Astrocyte of the cerebellum (primary cell): ENCODE data around the gene OR51B2.

Experiments
- DNase-seq: peaks from one replicate; pipeline ENCODE4 v3.0.0-alpha.2; 2011; ENCODE audit warnings: low read depth
- H3K4me3 ChIP-seq: 2 replicates; pipeline ENCODE4 v1.5.1; 2011; ENCODE audit warnings: mild to moderate bottlenecking, low read depth, low read length, moderate library complexity
- CTCF ChIP-seq: IDR thresholded peaks from 2 replicates; pipeline ENCODE4 v1.5.1; 2012; ENCODE audit warnings: low read length, low read depth, moderate library complexity, mild to moderate bottlenecking; ENCODE audit errors: missing control alignments
- in situ Hi-C: cut with HindIII; loops from 2 replicates; pipeline ENCODE4 v1.10.0; 2017; ENCODE audit warnings: low sequenced_read_pairs

OR51B2 gene

DNA sequence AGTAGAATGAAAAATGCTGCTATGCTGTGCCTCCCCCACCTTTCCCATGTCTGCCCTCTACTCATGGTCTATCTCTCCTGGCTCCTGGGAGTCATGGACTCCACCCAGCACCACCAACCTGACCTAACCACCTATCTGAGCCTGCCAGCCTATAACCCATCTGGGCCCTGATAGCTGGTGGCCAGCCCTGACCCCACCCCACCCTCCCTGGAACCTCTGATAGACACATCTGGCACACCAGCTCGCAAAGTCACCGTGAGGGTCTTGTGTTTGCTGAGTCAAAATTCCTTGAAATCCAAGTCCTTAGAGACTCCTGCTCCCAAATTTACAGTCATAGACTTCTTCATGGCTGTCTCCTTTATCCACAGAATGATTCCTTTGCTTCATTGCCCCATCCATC, 39.5 kb downstream of the OR51B2 start:
- no peak for TF ChIP-seq CTCF
- DNase-seq: no peak
- H3K4me3 ChIP-seq: no peak overlapping the region
- in situ Hi-C loops: no loop called here

DNA sequence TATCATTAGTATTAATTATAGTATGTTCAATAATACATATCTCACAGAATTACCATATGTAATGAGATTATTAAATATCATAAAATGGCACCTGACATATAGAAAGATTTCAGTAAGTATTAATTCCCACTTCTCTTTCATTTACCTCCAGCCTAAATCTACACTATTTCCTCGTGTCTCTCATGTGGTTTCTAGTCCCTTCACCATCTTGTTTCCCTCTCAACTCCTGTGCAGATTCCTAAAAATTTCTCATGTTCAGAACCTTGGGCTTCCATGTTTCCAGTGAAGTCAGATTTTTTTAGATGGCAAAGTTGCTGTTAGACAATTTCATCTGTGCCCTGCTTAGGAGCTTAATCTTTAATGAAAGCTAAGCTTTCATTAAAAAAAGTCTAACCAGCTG, 40.2 kb downstream of the OR51B2 start:
- H3K4me3 ChIP-seq: no peak overlapping the region
- in situ Hi-C loops: no loop called here
- DNase-seq: no peak
- no peak for TF ChIP-seq CTCF

GRCh38 chr11:5283086-5283485, 41.0 kb downstream of the OR51B2 start:
- H3K4me3 ChIP-seq: no peak overlapping the region
- TF ChIP-seq CTCF: no peak
- in situ Hi-C loops: no loop called here
- DNase-seq: no peak

- no peak overlapping the region for H3K4me3 ChIP-seq
- no peak for TF ChIP-seq CTCF
- in situ Hi-C loops: no loop called here
- no peak for DNase-seq
These were observed 41.5 kb downstream of the OR51B2 start for GRCh38 chr11:5282628-5283027.

- no peak overlapping the region for H3K4me3 ChIP-seq
- DNase-seq: no peak
- in situ Hi-C loops: no loop called here
- TF ChIP-seq CTCF: no peak
These were observed 42.5 kb downstream of the OR51B2 start for GRCh38 chr11:5281596-5281995.

DNA sequence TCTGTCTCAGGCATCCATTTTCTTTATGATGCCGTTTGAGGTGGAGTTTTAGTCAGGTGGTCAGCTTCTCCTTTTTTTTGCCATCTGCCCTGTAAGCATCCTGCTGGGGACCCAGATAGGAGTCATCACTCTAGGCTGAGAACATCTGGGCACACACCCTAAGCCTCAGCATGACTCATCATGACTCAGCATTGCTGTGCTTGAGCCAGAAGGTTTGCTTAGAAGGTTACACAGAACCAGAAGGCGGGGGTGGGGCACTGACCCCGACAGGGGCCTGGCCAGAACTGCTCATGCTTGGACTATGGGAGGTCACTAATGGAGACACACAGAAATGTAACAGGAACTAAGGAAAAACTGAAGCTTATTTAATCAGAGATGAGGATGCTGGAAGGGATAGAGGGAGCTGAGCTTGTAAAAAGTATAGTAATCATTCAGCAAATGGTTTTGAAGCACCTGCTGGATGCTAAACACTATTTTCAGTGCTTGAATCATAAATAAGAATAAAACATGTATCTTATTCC, 43.5 kb downstream of the OR51B2 start:
- peak; percentile 96 for DNase-seq
- in situ Hi-C loops: no loop called here
- no peak for TF ChIP-seq CTCF
- H3K4me3 ChIP-seq: no peak overlapping the region

DNA sequence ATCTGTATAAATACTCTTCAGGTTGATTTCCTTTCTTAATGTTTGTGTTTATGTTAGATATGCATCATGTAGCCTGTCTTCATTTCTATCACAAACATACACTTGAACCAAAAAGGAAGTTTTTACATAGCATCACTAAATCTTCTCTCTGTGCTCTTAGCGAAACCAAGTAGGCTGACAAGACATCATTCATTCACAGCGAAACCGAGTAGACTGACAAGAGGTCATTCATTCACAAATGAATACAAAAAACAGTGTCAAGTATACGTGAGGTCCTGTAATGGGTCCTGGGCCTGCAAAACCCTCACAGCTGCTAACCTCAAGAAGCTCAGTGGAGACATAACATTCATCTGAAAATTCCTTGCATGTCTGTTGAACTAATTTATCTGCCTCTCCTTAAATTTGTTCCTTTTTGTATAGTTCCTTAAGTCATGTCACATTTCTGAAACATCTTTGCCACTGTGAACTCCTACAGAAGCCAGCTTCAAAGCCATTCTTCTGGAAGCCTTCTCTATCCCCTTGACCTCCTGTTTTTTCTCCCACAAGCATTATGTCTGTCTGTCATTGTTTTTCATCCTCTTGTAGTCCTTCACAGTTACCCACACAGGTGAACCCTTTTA, 44.5 kb downstream of the OR51B2 start:
- no peak for TF ChIP-seq CTCF
- no peak overlapping the region for H3K4me3 ChIP-seq
- in situ Hi-C loops: no loop called here
- DNase-seq: no peak
